Osteoblast (primary cell): ENCODE data around the gene NFIL3. TPM values are rescaled to one million over a fixed set of nuclear protein-coding genes. Genes with fewer than 3 reads are reported as not detected.

Source experiments
- DNase-seq: peaks from one replicate; pipeline ENCODE4 v3.0.0; 2011; ENCODE audit warnings: low spot score, mixed read lengths; ENCODE audit not compliant: insufficient read length; ENCODE audit errors: missing footprints
- H2AFZ ChIP-seq: 2 replicates; pipeline ENCODE4 v1.6.0; 2011; ENCODE audit warnings: mild to moderate bottlenecking, low read length
- H3K27ac ChIP-seq: 2 replicates; pipeline ENCODE4 v1.5.1; 2011; ENCODE audit warnings: mild to moderate bottlenecking, low read depth, low read length, moderate library complexity
- H3K27me3 ChIP-seq: 2 replicates; pipeline ENCODE4 v1.6.0; 2012; ENCODE audit warnings: mild to moderate bottlenecking, control low read depth, inconsistent platforms, low read length, moderate library complexity; ENCODE audit not compliant: insufficient read depth
- H3K36me3 ChIP-seq: 2 replicates; pipeline ENCODE4 v1.5.1; 2011; ENCODE audit warnings: mild to moderate bottlenecking, low read length, control low read depth, moderate library complexity; ENCODE audit not compliant: insufficient read depth
- H3K4me1 ChIP-seq: 2 replicates; pipeline ENCODE4 v1.5.1; 2011; ENCODE audit warnings: mild to moderate bottlenecking, low read length, control low read depth, moderate library complexity; ENCODE audit not compliant: insufficient read depth
- H3K4me2 ChIP-seq: 2 replicates; pipeline ENCODE4 v1.6.0; 2011; ENCODE audit warnings: mild to moderate bottlenecking, low read length; ENCODE audit not compliant: insufficient read depth
- H3K4me3 ChIP-seq: fragments of 200-600 bp; sonication (generic); 3 replicates; pipeline ENCODE4 v1.5.1; 2012; ENCODE audit warnings: mild to moderate bottlenecking, low read length, inconsistent platforms; ENCODE audit not compliant: insufficient read depth
- H3K79me2 ChIP-seq: 2 replicates; pipeline ENCODE4 v1.6.0; 2012; ENCODE audit warnings: mild to moderate bottlenecking, low read length, control low read depth, inconsistent platforms; ENCODE audit not compliant: insufficient read depth
- H3K9me3 ChIP-seq: 2 replicates; pipeline ENCODE4 v1.5.1; 2011; ENCODE audit warnings: low read depth, low read length, control low read depth
- H4K20me1 ChIP-seq: 2 replicates; pipeline ENCODE4 v1.6.0; 2012; ENCODE audit warnings: mild to moderate bottlenecking, low read length, control low read depth; ENCODE audit not compliant: insufficient read depth
- CTCF ChIP-seq: IDR thresholded peaks from 2 replicates; pipeline ENCODE4 v1.5.1; 2011; ENCODE audit warnings: mild to moderate bottlenecking, low read depth, low read length, moderate library complexity; ENCODE audit errors: extremely low read depth
- total RNA-seq: library from RNA; depleted of rRNA; stranded (reverse); fragments of >200 nt; gene quantifications from 2 replicates; pipeline ENCODE4 v1.2.3, GENCODE V29; 2012

The NFIL3 gene
- total RNA-seq, 1 donor, result 26.1 TPM

- Histone ChIP-seq H3K79me2 (peaks cover 20% of the 10 kb centered on the region), H2AFZ (no peak overlapping the region), H3K4me2 (no peak overlapping the region), H3K4me3 (no peak overlapping the region), H3K9me3 (no peaks in the 10 kb centered on the region), H3K27me3 (no peaks in the 10 kb centered on the region), H3K27ac (peak overlapping the region; percentile 36), H3K4me1 (peaks cover 33% of the 10 kb centered on the region), H4K20me1 (no peaks in the 10 kb centered on the region), H3K36me3 (no peaks in the 10 kb centered on the region)
- DNase-seq, result no peak
- TF ChIP-seq CTCF, result peak; percentile 37
Observed at GRCh38 chr9:91426123-91426745, 2.6 kb upstream of the NFIL3 start.

- H3K79me2 ChIP-seq, result peaks cover 29% of the 10 kb centered on the region
- no peaks in the 10 kb centered on the region for H3K9me3 ChIP-seq
- peak overlapping the region; percentile 85 for H3K4me2 ChIP-seq
- no peak overlapping the region for H2AFZ ChIP-seq
- TF ChIP-seq CTCF, result no peak
- peaks cover 41% of the 10 kb centered on the region for H3K4me1 ChIP-seq
- H3K27ac ChIP-seq, result peak overlapping the region; percentile 89
- H3K27me3 ChIP-seq, result no peaks in the 10 kb centered on the region
- no peaks in the 10 kb centered on the region for H3K36me3 ChIP-seq
- no peak for DNase-seq
- H4K20me1 ChIP-seq, result no peaks in the 10 kb centered on the region
- H3K4me3 ChIP-seq, result peak overlapping the region; percentile 83
Observed at GRCh38 chr9:91425271-91425670, 1.6 kb upstream of the NFIL3 start.

- H3K27ac ChIP-seq, result peak overlapping the region; percentile 89
- DNase-seq, result peak; percentile 95
Observed at GRCh38 chr9:91424403-91425176, 958 bp upstream of the NFIL3 start.

More at GRCh38 chr9:91424403-91425176, 958 bp upstream of the NFIL3 start:
- Histone ChIP-seq H3K9me3 (no peaks in the 10 kb centered on the region), H3K79me2 (peaks cover 31% of the 10 kb centered on the region), H3K36me3 (no peaks in the 10 kb centered on the region), H3K4me3 (peak overlapping the region; percentile 83), H3K27me3 (no peaks in the 10 kb centered on the region), H3K4me1 (peaks cover 47% of the 10 kb centered on the region), H4K20me1 (no peaks in the 10 kb centered on the region), H2AFZ (peak overlapping the region; percentile 68), H3K4me2 (peak overlapping the region; percentile 85)
- no peak for TF ChIP-seq CTCF
